HL-60/S4 treated with retinoic acid at 250 ng/mL for 4 days and 3 days (cell line): ENCODE results near the gene KRTAP21-3.

Experiments
- in situ Hi-C: fragments of 300-500 bp; cut with MboI; formaldehyde crosslinking; loops from 2 replicates; pipeline ENCODE4 v1.7.0; 2022; ENCODE audit warnings: low sequenced_read_pairs

The KRTAP21-3 gene

GRCh38 chr21:30668776-30669175 is 49.8 kb downstream of the KRTAP21-3 start:
- in situ Hi-C loops, result no loop called here
